Endothelial cell (in vitro differentiated cells): ENCODE results near the gene PATE4. TPM values are rescaled to one million over a fixed set of nuclear protein-coding genes. Genes with fewer than 3 reads are reported as not detected.

Experiments used
- DNase-seq: peaks from one replicate; pipeline ENCODE4 v3.0.0; 2021; ENCODE audit warnings: low spot score
- H3K27ac Mint-ChIP-seq: one replicate; pipeline ENCODE4 v1.8.0; 2021; ENCODE audit warnings: mixed read lengths, inconsistent platforms; ENCODE audit not compliant: unreplicated experiment
- H3K27me3 Mint-ChIP-seq: one replicate; pipeline ENCODE4 v1.8.0; 2021; ENCODE audit warnings: mild to moderate bottlenecking, moderate library complexity, mixed read lengths, inconsistent platforms; ENCODE audit not compliant: unreplicated experiment
- H3K36me3 Mint-ChIP-seq: one replicate; pipeline ENCODE4 v1.8.0; 2021; ENCODE audit warnings: mild to moderate bottlenecking, low read depth, mixed read lengths, inconsistent platforms; ENCODE audit not compliant: unreplicated experiment
- H3K4me1 Mint-ChIP-seq: one replicate; pipeline ENCODE4 v1.8.0; 2021; ENCODE audit warnings: mild to moderate bottlenecking, mixed read lengths, inconsistent platforms; ENCODE audit not compliant: unreplicated experiment
- H3K4me3 Mint-ChIP-seq: one replicate; pipeline ENCODE4 v1.8.0; 2021; ENCODE audit warnings: mild to moderate bottlenecking, mixed read lengths, inconsistent platforms; ENCODE audit not compliant: unreplicated experiment
- H3K9me3 Mint-ChIP-seq: one replicate; pipeline ENCODE4 v1.8.0; 2021; ENCODE audit warnings: mixed read lengths, inconsistent platforms; ENCODE audit not compliant: unreplicated experiment
- CTCF ChIP-seq: fragments of 200-600 bp; sonication (generic); IDR thresholded peaks from one replicate; pipeline ENCODE4 v1.5.0; 2021; ENCODE audit warnings: antibody characterized with exemption; ENCODE audit not compliant: unreplicated experiment
- total RNA-seq: library from RNA; stranded (reverse); fragmentation: NEBNext Ultra II Directional; extraction: Animal tissue kit (Norgen Biotek cat#: 25700); gene quantifications from one replicate; pipeline ENCODE4 v1.2.1, GENCODE V29; 2021; ENCODE audit not compliant: unreplicated experiment

The PATE4 gene
- total RNA-seq, 1 donor from 2014 or later: 0.31 TPM

- peak overlapping the region; percentile 77 for H3K27ac Mint-ChIP-seq
- no peak for TF ChIP-seq CTCF
- no peaks in the 10 kb centered on the region for H3K36me3 Mint-ChIP-seq
- peak overlapping the region; percentile 90 for H3K4me3 Mint-ChIP-seq
- H3K9me3 Mint-ChIP-seq: no peaks in the 10 kb centered on the region
- DNase-seq: no peak
- H3K4me1 Mint-ChIP-seq: peaks cover 2% of the 10 kb centered on the region
- no peaks in the 10 kb centered on the region for H3K27me3 Mint-ChIP-seq
Observed at GRCh38 chr11:125886997-125887372, 53.9 kb downstream of the PATE4 start.

GRCh38 chr11:125887373-125888324, 54.5 kb downstream of the PATE4 start, which contains the start of gene HYLS1:
HYLS1 (plus strand) TSS chr11:125887668; CDS start chr11:125899369, 11,701 bp downstream.
- Mint-ChIP-seq H3K36me3 (no peaks in the 10 kb centered on the region), H3K27me3 (no peaks in the 10 kb centered on the region), H3K27ac (peak within 1 kb of the TSS; percentile 77), H3K4me1 (no peaks in the 10 kb centered on the region), H3K4me3 (peak within 1 kb of the TSS; percentile 90), H3K9me3 (no peaks in the 10 kb centered on the region)
- no peak for TF ChIP-seq CTCF
- peak; percentile 90 for DNase-seq

Other genes with a start within 250 kb of the PATE4 start
- gene STT3A, start 240.5 kb upstream of the PATE4 start, total RNA-seq: 202 TPM
- gene CHEK1, start 208.2 kb upstream of the PATE4 start, total RNA-seq: 57.0 TPM
- not detected for gene ACRV1, start 152.5 kb upstream of the PATE4 start, total RNA-seq
- not detected for gene PATE1, start 87.0 kb upstream of the PATE4 start, total RNA-seq
- not detected for gene PATE2, start 54.5 kb upstream of the PATE4 start, total RNA-seq
- gene PATE3, start 45.2 kb upstream of the PATE4 start, total RNA-seq: not detected
- 5.5 TPM for gene HYLS1, start 54.4 kb downstream of the PATE4 start, total RNA-seq
- 13.1 TPM for gene PUS3, start 69.9 kb downstream of the PATE4 start, total RNA-seq
- 7.5 TPM for gene DDX25, start 71.2 kb downstream of the PATE4 start, total RNA-seq
- not detected for gene VSIG10L2, start 112.7 kb downstream of the PATE4 start, total RNA-seq
- gene CDON, start 229.6 kb downstream of the PATE4 start, total RNA-seq: 25.2 TPM